Esophagus (tissue), 2 donors: ENCODE measurements around the gene CAVIN2. TPM values are rescaled to one million over a fixed set of nuclear protein-coding genes. Genes with fewer than 3 reads are reported as not detected.

Experiments used
- H3K27ac ChIP-seq, 2 donors: one replicate each; pipeline ENCODE4 v1.5.1; 2013; ENCODE audit warnings: low read depth in 2 of 2, mild to moderate bottlenecking in 2 of 2, inconsistent platforms in 1 of 2, low read length in 1 of 2, moderate library complexity in 1 of 2
- H3K27me3 ChIP-seq, 2 donors: one replicate each; pipeline ENCODE4 v1.6.1; 2013; ENCODE audit warnings: low read length in 2 of 2, control low read depth in 1 of 2, mild to moderate bottlenecking in 1 of 2; ENCODE audit not compliant: insufficient read depth in 2 of 2, control insufficient read depth in 1 of 2
- H3K36me3 ChIP-seq, 2 donors: one replicate each; pipeline ENCODE4 v1.6.1; 2013; ENCODE audit warnings: low read length in 1 of 2; ENCODE audit not compliant: control insufficient read depth in 2 of 2, insufficient read depth in 2 of 2
- H3K4me1 ChIP-seq, 2 donors: one replicate each; pipeline ENCODE4 v1.6.1; 2013; ENCODE audit warnings: low read length in 1 of 2; ENCODE audit not compliant: control insufficient read depth in 2 of 2, insufficient read depth in 2 of 2
- H3K4me3 ChIP-seq, 2 donors: one replicate each; pipeline ENCODE4 v1.5.1; 2013; ENCODE audit warnings: low read length in 2 of 2, mild to moderate bottlenecking in 2 of 2, low read depth in 1 of 2, moderate library complexity in 1 of 2
- H3K9me3 ChIP-seq, 2 donors: one replicate each; pipeline ENCODE4 v1.6.1; 2013; ENCODE audit warnings: mild to moderate bottlenecking in 2 of 2, low read depth in 1 of 2, low read length in 1 of 2, moderate library complexity in 1 of 2; ENCODE audit not compliant: control insufficient read depth in 2 of 2, insufficient read depth in 1 of 2
- WGBS, 2 donors: extraction: QIAGEN DNeasy Blood & Tissue Kit; methylation state at CpG; one replicate each; pipeline ENCODE4 v1.1.7; 2013; 5-methylcytosine and 5-hydroxymethylcytosine counted together
- polyA plus RNA-seq, 2 donors: library from polyadenylated mRNA; stranded (reverse); fragments of 200-250 nt; gene quantifications; one replicate each; pipeline ENCODE4 v1.2.3, GENCODE V29; 2013
- donor health status: healthy with polysubstance abuse.
- donor health status: Bipolar disorder and iron deficiency.

The CAVIN2 gene
- polyA plus RNA-seq, 2 donors, result 6.5 to 11.1 TPM

DNA sequence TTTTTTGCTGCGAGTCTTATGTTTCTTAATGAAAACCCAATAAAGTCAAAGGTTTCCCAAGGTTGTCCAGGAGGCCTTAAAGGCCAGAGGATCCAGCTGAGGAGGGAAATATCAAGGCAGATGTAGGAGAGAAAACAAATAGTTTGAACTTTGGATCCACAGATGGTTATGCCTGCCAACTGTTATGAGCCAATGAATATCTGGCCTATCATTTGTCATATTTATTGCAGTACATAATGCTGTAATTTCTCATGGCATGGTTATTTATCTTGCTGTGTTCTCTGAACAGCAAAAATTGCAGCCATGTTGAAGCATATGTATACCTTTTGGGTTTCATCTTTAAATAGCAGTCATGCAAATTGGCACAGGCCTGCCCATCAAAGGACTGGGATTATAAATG is 38.2 kb upstream of the CAVIN2 start:
- Histone ChIP-seq H3K9me3 (no peaks in the 10 kb centered on the region), H3K4me1 (peaks cover 0 to 6% of the 10 kb centered on the region in 2 donors), H3K27ac (no peak overlapping the region), H3K36me3 (no peaks in the 10 kb centered on the region), H3K27me3 (no peaks in the 10 kb centered on the region), H3K4me3 (no peak overlapping the region)
- WGBS, 2 donors, result 43 to 68% methylated on average over 1 of the region's 1 CpG

- Histone ChIP-seq H3K9me3 (no peaks in the 10 kb centered on the region), H3K36me3 (no peaks in the 10 kb centered on the region), H3K27ac (no peak overlapping the region), H3K4me3 (no peak overlapping the region), H3K27me3 (no peaks in the 10 kb centered on the region), H3K4me1 (peaks cover 0 to 6% of the 10 kb centered on the region in 2 donors)
- 95 to 97% methylated on average over 34 of the region's 34 CpGs for WGBS, 2 donors
Observed at GRCh38 chr2:191881982-191882816, 35.3 kb upstream of the CAVIN2 start.

DNA sequence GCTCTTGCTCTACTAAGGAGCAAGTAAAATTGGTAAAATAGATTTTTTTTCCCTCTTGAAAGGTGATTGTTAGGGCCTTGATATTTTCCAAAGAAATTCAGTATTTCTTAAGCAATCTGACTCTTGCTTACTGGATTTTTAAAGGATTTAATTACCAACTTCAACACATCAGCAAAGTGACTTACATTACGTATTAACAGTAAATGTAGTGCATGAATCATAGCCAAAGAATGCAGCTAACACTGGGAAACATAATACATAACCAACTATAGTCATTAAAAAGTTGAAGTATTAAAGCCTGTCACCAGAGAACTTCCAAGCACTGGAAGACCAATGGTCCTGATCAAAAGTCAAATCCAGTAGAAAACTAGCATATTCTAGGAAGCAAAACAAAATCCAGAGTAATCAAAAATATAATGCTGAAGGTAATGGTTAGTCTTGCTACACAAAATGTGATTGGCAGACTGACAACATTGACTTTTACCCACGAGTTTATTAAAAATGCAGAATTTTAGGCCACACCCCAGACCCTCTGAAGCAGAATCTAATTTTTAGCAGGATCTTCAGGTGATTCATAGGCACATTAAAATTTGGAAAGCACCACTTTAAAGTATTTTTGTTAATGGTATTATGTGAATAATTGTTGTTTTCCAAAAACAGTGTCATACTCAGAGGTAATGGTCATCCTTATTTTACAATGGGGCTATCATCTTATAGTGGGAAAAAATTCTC is 31.8 kb upstream of the CAVIN2 start:
- H3K4me3 ChIP-seq, result no peak overlapping the region
- H3K27me3 ChIP-seq, result no peaks in the 10 kb centered on the region
- no peak overlapping the region for H3K27ac ChIP-seq
- no peaks in the 10 kb centered on the region for H3K9me3 ChIP-seq
- no peaks in the 10 kb centered on the region for H3K4me1 ChIP-seq
- no peaks in the 10 kb centered on the region for H3K36me3 ChIP-seq
- 22 to 42% methylated on average over 2 of the region's 2 CpGs for WGBS, 2 donors

- no peaks in the 10 kb centered on the region for H3K36me3 ChIP-seq
- whole genome bisulfite sequencing, 2 donors, result 79 to 81% methylated on average over 4 of the region's 4 CpGs
- no peaks in the 10 kb centered on the region for H3K4me1 ChIP-seq
- H3K4me3 ChIP-seq, result no peak overlapping the region
- H3K27me3 ChIP-seq, result no peaks in the 10 kb centered on the region
- no peak overlapping the region for H3K27ac ChIP-seq
- H3K9me3 ChIP-seq, result no peaks in the 10 kb centered on the region
Observed at GRCh38 chr2:191877875-191878274, 31.0 kb upstream of the CAVIN2 start.

DNA sequence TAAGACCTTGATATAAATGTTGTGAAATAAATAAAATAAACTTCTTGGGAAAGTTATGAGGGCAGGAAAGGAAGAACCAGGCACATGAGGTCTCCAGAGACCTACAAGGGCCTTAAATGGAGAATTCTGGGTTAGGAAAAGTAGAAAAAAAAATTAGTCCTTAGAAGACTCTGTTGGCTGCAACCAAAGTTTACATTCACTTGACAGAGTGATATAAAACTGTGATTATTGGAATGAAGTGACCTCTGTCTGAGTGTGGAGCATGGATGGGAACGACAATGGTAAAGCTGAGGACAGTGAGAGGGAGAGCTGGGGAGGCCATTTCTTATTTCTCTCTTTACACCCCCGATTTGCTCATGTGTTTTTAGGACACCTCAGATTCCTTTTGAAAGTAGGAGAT is 29.0 kb upstream of the CAVIN2 start:
- Histone ChIP-seq H3K27me3 (no peaks in the 10 kb centered on the region), H3K27ac (no peak overlapping the region), H3K4me1 (no peaks in the 10 kb centered on the region), H3K9me3 (no peaks in the 10 kb centered on the region), H3K36me3 (no peaks in the 10 kb centered on the region), H3K4me3 (no peak overlapping the region)
- 78 to 79% methylated on average over 2 of the region's 2 CpGs for WGBS, 2 donors

GRCh38 chr2:191870744-191871143 is 23.9 kb upstream of the CAVIN2 start:
- H3K4me3 ChIP-seq, result no peak overlapping the region
- no peaks in the 10 kb centered on the region for H3K36me3 ChIP-seq
- H3K9me3 ChIP-seq, result no peaks in the 10 kb centered on the region
- H3K4me1 ChIP-seq, result peaks cover 0 to 2% of the 10 kb centered on the region in 2 donors
- no peak overlapping the region for H3K27ac ChIP-seq
- H3K27me3 ChIP-seq, result no peaks in the 10 kb centered on the region

DNA sequence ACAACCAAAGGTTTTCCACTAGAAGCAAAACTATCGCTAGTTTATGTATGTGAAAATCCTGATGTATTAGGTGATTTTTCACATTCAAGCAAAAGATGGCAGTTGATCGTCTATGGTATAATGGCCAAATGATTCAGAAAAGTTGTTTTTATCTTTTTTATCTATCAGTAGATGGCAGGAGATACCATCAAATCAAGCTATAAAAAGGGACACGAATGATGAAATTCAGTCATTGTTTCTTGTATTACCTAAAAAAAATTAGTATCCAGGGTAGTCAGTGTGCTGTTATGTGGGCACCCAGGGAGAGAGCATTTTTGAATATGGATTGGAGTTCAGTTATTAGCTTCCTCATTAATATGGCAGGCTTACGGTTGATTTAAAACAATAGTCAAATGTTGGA is 22.9 kb upstream of the CAVIN2 start:
- WGBS, 2 donors, result 54 to 69% methylated on average over 4 of the region's 4 CpGs
- Histone ChIP-seq H3K27ac (no peak overlapping the region), H3K27me3 (no peaks in the 10 kb centered on the region), H3K9me3 (no peaks in the 10 kb centered on the region), H3K36me3 (no peaks in the 10 kb centered on the region), H3K4me1 (peaks cover 0 to 2% of the 10 kb centered on the region in 2 donors), H3K4me3 (no peak overlapping the region)

DNA sequence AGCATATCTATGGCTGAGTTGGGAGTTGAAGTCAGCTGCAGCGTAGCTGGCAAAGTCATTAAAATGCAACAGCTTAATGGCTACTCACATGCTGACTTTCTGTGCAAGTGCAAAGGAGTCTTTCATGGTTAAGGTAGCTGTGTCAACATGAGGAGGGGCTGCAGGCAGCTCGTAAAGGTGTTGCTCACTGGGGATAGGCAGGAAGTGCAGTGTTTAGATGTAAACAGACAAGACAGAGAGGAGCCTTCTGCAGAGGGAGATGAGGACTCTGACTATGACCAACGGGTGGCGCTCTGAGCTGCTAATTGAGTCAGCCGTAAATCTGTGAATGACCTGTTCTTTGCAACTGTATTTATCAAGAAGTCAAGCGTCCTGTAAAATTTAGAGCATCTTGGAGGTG is 22.3 kb upstream of the CAVIN2 start:
- Histone ChIP-seq H3K27me3 (no peaks in the 10 kb centered on the region), H3K4me3 (no peak overlapping the region), H3K9me3 (no peaks in the 10 kb centered on the region), H3K4me1 (peaks cover 0 to 2% of the 10 kb centered on the region in 2 donors), H3K27ac (no peak overlapping the region), H3K36me3 (no peaks in the 10 kb centered on the region)
- 74 to 75% methylated on average over 6 of the region's 6 CpGs for WGBS, 2 donors

GRCh38 chr2:191867507-191867847 is 20.6 kb upstream of the CAVIN2 start:
- Histone ChIP-seq H3K9me3 (no peaks in the 10 kb centered on the region), H3K27me3 (no peaks in the 10 kb centered on the region), H3K27ac (peak overlapping the region; percentile 79 to 85), H3K36me3 (no peaks in the 10 kb centered on the region), H3K4me1 (peaks cover 0 to 4% of the 10 kb centered on the region in 2 donors), H3K4me3 (no peak overlapping the region)
- WGBS, 2 donors, result 30 to 66% methylated on average over 1 of the region's 1 CpG
